Measurements from ENCODE around the gene IMPDH1.
A peak's percentile ranks its signal among the peaks of the same experiment; 100 is the strongest.

Gene IMPDH1

GRCh38 chr7:128357217-128357613 lies 52.6 kb downstream of the IMPDH1 start:
- no peak for DNase-seq

DNA sequence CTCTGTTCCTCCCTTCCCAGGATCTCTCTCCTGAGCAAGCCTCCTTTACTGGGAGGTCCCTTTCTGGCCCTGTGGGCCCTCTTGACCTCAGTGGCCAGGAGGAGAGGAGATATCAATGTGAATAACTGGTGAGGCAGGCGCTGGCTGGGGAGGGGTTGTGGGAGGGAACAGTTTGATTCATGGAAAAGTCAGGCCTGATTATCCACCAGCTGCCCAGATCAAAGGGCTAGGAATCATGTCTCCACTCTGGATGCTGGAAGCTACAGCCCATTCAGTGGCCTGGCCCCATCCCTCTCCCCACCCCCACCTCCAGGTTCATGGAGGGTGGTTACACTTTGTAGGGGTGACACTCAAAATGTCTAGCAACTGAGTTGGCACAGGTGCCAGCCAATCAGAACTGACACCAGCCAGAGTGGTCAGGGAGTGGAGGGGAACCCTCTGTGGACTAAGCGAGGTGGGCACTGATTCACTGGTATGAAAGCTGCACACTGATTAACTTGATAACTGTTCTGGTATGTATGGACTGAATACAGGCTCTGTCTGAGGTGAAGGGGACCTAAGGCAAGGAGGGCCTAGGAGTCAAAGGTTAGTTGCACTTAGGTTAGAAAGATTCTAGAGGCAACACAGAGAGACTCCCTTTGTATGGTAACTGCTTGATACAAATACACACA lies 53.1 kb downstream of the IMPDH1 start:
- DNase-seq, result no peak

DNA sequence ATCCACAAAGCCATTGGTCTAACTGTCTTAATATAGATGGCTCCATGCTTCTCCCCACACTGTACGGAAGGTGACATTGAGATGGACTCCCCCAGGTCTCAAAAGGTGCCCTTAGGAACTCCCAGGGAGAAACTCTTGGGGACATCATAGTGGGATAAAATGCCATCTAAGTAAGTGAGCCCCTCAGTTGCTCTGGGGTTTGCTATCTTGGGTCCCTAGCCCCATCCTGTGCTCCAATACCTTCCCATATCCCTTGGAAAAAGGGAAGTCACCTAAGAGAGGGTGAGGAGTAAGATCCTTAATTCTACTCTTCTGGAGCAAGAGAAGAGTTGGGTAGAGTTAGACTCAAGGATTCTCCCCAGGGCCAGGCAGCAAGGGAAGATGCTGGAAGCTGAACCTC lies 56.2 kb downstream of the IMPDH1 start:
- no peak for DNase-seq

DNA sequence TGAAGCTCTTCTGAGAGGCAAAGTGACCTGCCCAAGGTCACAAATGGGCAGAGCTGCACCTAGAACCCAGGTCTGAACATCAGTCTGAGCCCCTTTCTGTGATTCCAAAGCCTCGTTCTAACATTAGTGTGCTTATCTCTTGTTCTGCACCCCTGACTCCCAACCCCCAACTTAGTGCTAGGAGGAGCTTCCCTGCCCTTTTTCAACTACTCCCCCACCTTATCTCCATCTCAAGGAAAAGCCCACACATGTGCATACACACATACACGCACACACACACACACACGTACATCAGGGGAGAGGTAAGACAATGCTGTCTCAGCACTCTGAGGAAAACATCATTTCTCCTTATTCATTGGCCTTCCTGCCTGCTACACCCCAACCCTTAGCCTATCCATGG lies 56.6 kb downstream of the IMPDH1 start:
- DNase-seq, result no peak

DNA sequence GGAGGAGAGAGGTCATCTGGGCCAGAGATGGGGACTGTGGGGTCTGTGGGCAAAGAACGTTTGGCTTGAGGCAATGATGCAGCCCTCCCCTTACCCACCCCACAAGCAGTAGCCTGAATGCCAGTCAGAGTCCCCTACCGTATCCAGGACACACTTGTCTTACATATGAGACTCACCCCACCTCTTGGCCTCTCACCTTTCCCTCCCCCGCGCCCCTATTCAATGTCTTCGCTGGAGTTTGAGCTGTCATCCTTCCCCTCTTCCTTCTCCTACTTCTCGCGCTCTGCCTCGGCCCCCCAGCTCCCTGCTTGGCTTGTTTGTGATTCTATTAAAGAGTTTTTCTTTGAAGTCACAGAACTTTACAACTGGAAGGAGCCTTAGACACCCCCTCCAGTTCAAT lies 57.1 kb downstream of the IMPDH1 start:
- no peak for DNase-seq

GRCh38 chr7:128352153-128352537 lies 57.6 kb downstream of the IMPDH1 start:
- no peak for DNase-seq

DNA sequence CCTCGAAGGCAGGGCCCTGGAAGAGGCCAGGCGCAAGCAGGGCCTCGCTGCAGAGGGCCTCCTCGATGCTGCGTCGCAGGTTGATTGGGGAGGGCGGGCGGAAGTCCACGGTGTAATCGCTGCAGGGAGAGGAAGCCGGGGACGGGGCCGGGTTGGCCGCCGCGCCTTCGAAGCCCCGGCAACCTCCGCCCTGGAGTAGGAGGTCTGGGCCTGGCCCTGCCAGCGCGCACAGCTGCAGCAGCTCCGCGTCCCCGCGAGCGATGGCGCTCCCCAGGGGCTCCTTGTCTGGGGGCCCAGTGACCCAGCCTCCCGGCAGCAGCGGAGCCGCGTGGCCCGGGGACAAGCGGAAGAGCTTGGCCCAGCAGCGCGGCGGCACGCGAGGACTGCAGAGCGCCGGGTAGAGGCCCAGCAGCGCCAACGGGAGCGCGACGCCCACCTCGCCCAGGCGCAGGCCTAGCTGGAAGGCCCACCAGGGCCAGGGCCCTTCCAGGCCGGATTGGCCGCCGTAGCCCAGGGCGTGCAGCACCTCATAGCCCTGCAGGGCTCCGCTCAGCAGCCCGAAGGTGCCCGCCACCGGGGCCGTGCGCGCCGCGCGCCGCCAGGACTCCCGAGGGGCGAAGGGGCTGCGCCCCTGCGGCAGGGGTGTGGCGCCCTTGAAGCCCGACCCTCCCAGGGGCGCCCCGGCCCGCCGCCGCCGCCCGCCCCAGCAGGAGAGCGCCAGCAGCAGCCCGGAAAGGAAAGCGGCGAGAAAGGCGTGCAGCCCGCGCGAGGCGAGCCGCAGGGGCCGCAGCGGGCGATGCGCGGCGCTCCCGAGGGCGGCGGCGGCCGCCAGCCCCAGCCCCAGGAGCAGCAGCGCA lies 58.3 kb downstream of the IMPDH1 start:
- no peak for DNase-seq

DNA sequence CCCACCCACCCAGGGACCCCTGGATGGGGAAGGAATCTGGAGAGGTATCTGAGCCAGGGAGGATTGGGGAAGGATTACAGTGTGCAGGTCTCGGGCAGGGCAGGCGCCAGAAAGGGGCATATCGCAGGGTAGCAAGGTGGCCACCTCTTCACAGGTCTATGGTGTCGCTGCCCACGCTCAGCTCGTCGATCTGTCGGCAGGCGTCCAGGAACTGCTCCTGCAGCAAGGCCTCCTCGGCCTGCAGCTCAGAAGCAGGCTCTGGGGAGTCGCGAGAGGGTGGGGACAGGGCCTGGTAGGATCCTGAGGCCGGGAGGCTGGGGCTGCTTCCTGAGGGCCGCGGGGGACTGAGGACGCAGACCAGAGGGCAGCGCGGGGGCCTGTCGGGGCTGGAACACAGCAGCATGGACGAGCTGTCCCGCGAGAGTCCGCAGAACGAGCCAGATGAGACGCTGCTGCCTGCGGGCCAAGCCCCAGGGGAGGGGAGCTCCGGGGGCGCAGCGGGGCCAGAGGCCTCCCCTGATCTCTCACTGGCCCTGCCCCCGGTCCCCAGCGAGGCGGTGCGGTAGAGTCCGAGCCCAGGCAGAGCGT lies 59.0 kb downstream of the IMPDH1 start:
- DNase-seq, result no peak

DNA sequence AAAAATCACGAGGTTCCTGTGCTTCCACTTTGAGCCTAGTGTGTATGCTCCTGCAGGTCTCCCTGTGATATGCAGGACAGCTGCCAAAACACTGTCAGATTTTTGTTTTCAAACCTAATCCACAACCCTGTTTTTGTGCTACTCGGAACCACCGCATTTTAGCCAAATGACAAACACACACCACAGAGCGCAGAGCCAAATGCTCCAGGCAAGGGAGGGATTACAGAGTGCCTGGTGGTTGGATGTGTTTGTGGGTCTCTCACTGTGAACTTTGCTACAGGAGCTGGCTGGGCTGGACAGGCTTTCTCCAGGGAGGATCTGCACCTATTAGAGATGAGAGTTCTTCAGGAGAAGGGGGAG lies 60.3 kb downstream of the IMPDH1 start:
- DNase-seq, result no peak

- peak; percentile 20 for DNase-seq
Observed at GRCh38 chr7:128347647-128348097, 62.1 kb downstream of the IMPDH1 start.

DNA sequence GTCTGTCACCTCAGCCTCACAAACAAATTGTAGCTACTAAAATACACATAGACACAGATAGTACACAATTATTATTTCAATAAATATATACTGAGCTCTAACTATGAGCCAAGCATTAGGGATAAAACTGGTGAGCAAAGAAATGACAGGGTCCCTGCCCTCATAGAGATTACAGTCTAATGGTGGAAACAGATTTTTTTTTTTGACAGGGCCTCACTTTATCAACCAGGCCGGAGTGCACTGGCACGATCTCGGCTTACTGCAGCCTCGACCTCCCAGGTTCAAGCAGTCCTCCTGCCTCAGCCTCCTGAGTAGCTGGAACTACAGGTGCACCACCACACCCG lies 65.4 kb downstream of the IMPDH1 start:
- no peak for DNase-seq

- DNase-seq, result peak; percentile 71
Observed at GRCh38 chr7:128343554-128344430, 66.0 kb downstream of the IMPDH1 start, which contains the start of gene RBM28. Gene RBM28, minus strand, starts transcription at chr7:128343908. Its CDS starts 115 bp downstream, at chr7:128343793.
